B cell (primary cell): Measurements from ENCODE around the gene TUT1. TPM values are rescaled to one million over a fixed set of nuclear protein-coding genes. Genes with fewer than 3 reads are reported as not detected.
A peak's percentile ranks its signal among the peaks of the same experiment; 100 is the strongest.

Source experiments
- ATAC-seq: fragments of 200-7000 bp; cut with Tn5 transposase; one replicate; pipeline ENCODE4 v1.10.0; 2021; ENCODE audit warnings: low read depth, mild to moderate bottlenecking, moderate number of reproducible peaks, moderate library complexity
- CTCF ChIA-PET: fragments of 350-600 bp; sonication (Branson Sonifier 250); formaldehyde crosslinking; loops from one replicate; lab custom pipeline; 2021; ENCODE audit warnings: antibody characterized with exemption, inconsistent platforms; lab: Charles Lee
- POLR2A ChIA-PET: fragments of 350-600 bp; sonication (Branson Sonifier 250); formaldehyde crosslinking; loops from one replicate; lab custom pipeline; 2021; ENCODE audit warnings: antibody characterized with exemption; lab: Charles Lee
- DNase-seq: peaks from one replicate; pipeline ENCODE4 v3.0.0; 2013
- H2AFZ ChIP-seq: 2 replicates; pipeline ENCODE4 v1.6.1; 2012; ENCODE audit warnings: mild to moderate bottlenecking, low read depth, low read length; ENCODE audit not compliant: insufficient read depth, poor library complexity, severe bottlenecking
- H3K27ac ChIP-seq, 2 donors: 1 replicate in 1 of 2; 2 replicates in 1 of 2; pipeline ENCODE4 v1.5.1; 2012 to 2013; ENCODE audit warnings: low read length in 2 of 2, mild to moderate bottlenecking in 2 of 2, moderate library complexity in 1 of 2
- H3K27me3 ChIP-seq, 4 experiments: fragments of 200-600 bp in 1 of 4; sonication (generic) in 1 of 4; replicated peaks in 1 of 4; 1 replicate in 2 of 4; 2 replicates in 2 of 4; pipeline versions ENCODE4 v1.6.1 to v1.7.0; 2013 to 2016; ENCODE audit warnings: low read length in 3 of 4, mild to moderate bottlenecking in 2 of 4, mixed read lengths in 1 of 4, moderate library complexity in 1 of 4; ENCODE audit not compliant: insufficient read depth in 4 of 4, control insufficient read depth in 3 of 4; ENCODE audit errors: control extremely low read depth in 1 of 4
- H3K36me3 ChIP-seq, 2 experiments: replicated peaks in 1 of 2; 1 replicate in 1 of 2; 2 replicates in 1 of 2; pipeline versions ENCODE4 v1.6.1 to v1.7.1; 2013; ENCODE audit warnings: low read length in 1 of 2; ENCODE audit not compliant: insufficient read depth in 2 of 2, control insufficient read depth in 1 of 2; ENCODE audit errors: control extremely low read depth in 1 of 2, extremely low read depth in 1 of 2
- H3K4me1 ChIP-seq, 2 donors: fragments of 200-600 bp in 1 of 2; sonication (generic) in 1 of 2; 1 replicate in 1 of 2; 2 replicates in 1 of 2; pipeline versions ENCODE4 v1.5.1 to v1.6.1; 2013 to 2017; ENCODE audit warnings: low read length in 2 of 2; ENCODE audit not compliant: control insufficient read depth in 2 of 2, insufficient read depth in 2 of 2
- H3K4me2 ChIP-seq: replicated peaks from 2 replicates; pipeline ENCODE3; 2012; ENCODE audit warnings: mild to moderate bottlenecking, low read depth, low read length; ENCODE audit not compliant: poor library complexity, severe bottlenecking
- H3K4me3 ChIP-seq, 5 experiments: fragments of 200-600 bp in 1 of 5; sonication (generic) in 1 of 5; 1 replicate in 3 of 5; 2 replicates in 2 of 5; pipeline versions ENCODE4 v1.5.1 to v1.7.0; 2011 to 2016; ENCODE audit warnings: low read length in 4 of 5, mild to moderate bottlenecking in 4 of 5, low read depth in 2 of 5, control low read depth in 1 of 5, moderate library complexity in 1 of 5; ENCODE audit not compliant: insufficient read depth in 1 of 5; ENCODE audit errors: control extremely low read depth in 1 of 5, extremely low read depth in 1 of 5
- H3K79me2 ChIP-seq: fragments of 200-600 bp; sonication (generic); one replicate; pipeline ENCODE4 v1.6.0; 2016; ENCODE audit warnings: low read length; ENCODE audit not compliant: control insufficient read depth, insufficient read depth
- H3K9ac ChIP-seq: fragments of 200-600 bp; sonication (generic); 2 replicates; pipeline ENCODE4 v1.6.1; 2017; ENCODE audit warnings: mild to moderate bottlenecking, low read length, moderate library complexity
- H3K9me3 ChIP-seq, 3 donors: one replicate each; pipeline versions ENCODE4 v1.6.1 to v1.7.1; 2013; ENCODE audit warnings: low read length in 2 of 3; ENCODE audit not compliant: control insufficient read depth in 2 of 3, insufficient read depth in 1 of 3; ENCODE audit errors: control extremely low read depth in 1 of 3
- H4K20me1 ChIP-seq: 2 replicates; pipeline ENCODE4 v1.6.0; 2012; ENCODE audit warnings: mild to moderate bottlenecking, low read length; ENCODE audit not compliant: insufficient read depth, control insufficient read depth, poor library complexity, severe bottlenecking
- H3K27ac Mint-ChIP-seq: one replicate; pipeline ENCODE4 v1.8.0; 2021; ENCODE audit warnings: mixed read lengths
- H3K27me3 Mint-ChIP-seq: one replicate; pipeline ENCODE4 v1.8.0; 2021; ENCODE audit warnings: mixed read lengths
- H3K4me1 Mint-ChIP-seq: one replicate; pipeline ENCODE4 v1.8.0; 2021; ENCODE audit warnings: mixed read lengths
- H3K4me3 Mint-ChIP-seq: one replicate; pipeline ENCODE4 v1.8.0; 2021; ENCODE audit warnings: mixed read lengths
- H3K9me3 Mint-ChIP-seq: one replicate; pipeline ENCODE4 v1.8.0; 2022; ENCODE audit warnings: mixed read lengths; ENCODE audit not compliant: insufficient read depth
- CTCF ChIP-seq: fragments of 200-600 bp; IDR thresholded peaks from one replicate; pipeline ENCODE4 v1.8.0; 2022; ENCODE audit warnings: antibody characterized with exemption, mild to moderate bottlenecking
- EZH2 ChIP-seq: IDR thresholded peaks from 2 replicates; pipeline ENCODE4 v1.6.1; 2012; ENCODE audit warnings: borderline replicate concordance, low read depth, mild to moderate bottlenecking, moderate library complexity, low read length; ENCODE audit not compliant: insufficient read depth, poor library complexity, severe bottlenecking
- WGBS: methylation state at CpG from one replicate; pipeline ENCODE4 v1.1.5; 2013; ENCODE audit warnings: missing lambda C conversion rate; ENCODE audit not compliant: insufficient coverage; 5-methylcytosine and 5-hydroxymethylcytosine counted together
- intact Hi-C: fragments of 100-400 bp; cut with micrococcal nuclease; formaldehyde crosslinking; loops from one replicate; pipeline ENCODE4 v1.10.0; 2022
- polyA plus RNA-seq: library from polyadenylated mRNA; depleted of rRNA; stranded (reverse); fragments of >200 nt; gene quantifications from 2 replicates; pipeline ENCODE4 v1.2.3, GENCODE V29; 2012
- total RNA-seq, 2 donors: library from RNA; stranded (reverse); fragments of 120-200 nt in 1 of 2; gene quantifications; 1 replicate in 1 of 2; 2 replicates in 1 of 2; pipeline versions ENCODE4 v1.2.3 to v1.2.4, GENCODE V29; 2013 to 2022

Gene TUT1
- total and polyA plus RNA-seq, 2 donors (not counting 1 experiment from before 2014, with no cell fraction given), result 31.1 to 47.7 TPM

GRCh38 chr11:62545437-62546243 is 45.7 kb downstream of the TUT1 start:
- Histone ChIP-seq H3K36me3 (no peaks in the 10 kb centered on the region), H3K27me3 (no peaks in the 10 kb centered on the region), H4K20me1 (peaks cover 48% of the 10 kb centered on the region), H3K4me2 (peak overlapping the region; percentile 97), H3K9me3 (no peaks in the 10 kb centered on the region), H3K79me2 (peaks cover 65% of the 10 kb centered on the region), H3K4me1 (peaks cover 52 to 68% of the 10 kb centered on the region in 2 donors), H3K4me3 (peak overlapping the region; percentile 69 to 99 (median 93)), H2AFZ (peak overlapping the region; percentile 48), H3K27ac (peak overlapping the region; percentile 91 to 94), H3K9ac (peak overlapping the region; percentile 98)
- peak overlapping the region; percentile 97 for H3K4me3 Mint-ChIP-seq
- ChIA-PET CTCF (interaction anchor here (3.3 to 11.1 kb wide), 3 partner anchors 10 to 121 kb away, joined by 20 to 376 read pairs (median 207); no protein-coding TSS in a partner anchor), POLR2A (interaction anchor here (1.9 to 7.3 kb wide), 2 partner anchors 10 to 121 kb away, joined by 11 to 119 read pairs; no protein-coding TSS in a partner anchor)
- no peaks in the 10 kb centered on the region for H3K27me3 Mint-ChIP-seq
- DNase-seq, result peak; percentile 61
- WGBS, result under 1% methylated on average over 53 of the region's 59 CpGs
- ATAC-seq, result peak; percentile 8
- no peaks in the 10 kb centered on the region for H3K9me3 Mint-ChIP-seq
- peaks cover 73% of the 10 kb centered on the region for H3K4me1 Mint-ChIP-seq
- H3K27ac Mint-ChIP-seq, result peak overlapping the region; percentile 97
- intact Hi-C loops, result loop anchor here (1.0 kb wide), 1 partner anchor 11 kb away; no protein-coding TSS in a partner anchor
- TF ChIP-seq CTCF (no peak), EZH2 (no peak)
